ENCODE data around the gene MRAP.

- TF ChIP-seq REST (IDR thresholded peaks at IDR 0.05; ENCODE audit: insufficient replicate concordance, low read depth) (no peak), CTCF (IDR thresholded peaks at IDR 0.05; ENCODE audit: insufficient read depth, low read length) (no peak)
These were observed 29.9 kb downstream of the MRAP start for GRCh38 chr21:32328595-32328994.

Measured in HL-60 (cell line).